Progenitor cell of endocrine pancreas (in vitro differentiated cells): Measurements from ENCODE around the gene IL26. TPM values are rescaled to one million over a fixed set of nuclear protein-coding genes. Genes with fewer than 3 reads are reported as not detected.

Experiments
- DNase-seq: peaks from one replicate; pipeline ENCODE4 v3.0.0; 2021; ENCODE audit warnings: low spot score; ENCODE audit not compliant: unreplicated experiment
- H3K27ac Mint-ChIP-seq: 2 replicates; pipeline ENCODE4 v1.8.0; 2021; ENCODE audit warnings: mild to moderate bottlenecking, moderate library complexity, mixed read lengths
- H3K27me3 Mint-ChIP-seq: 2 replicates; pipeline ENCODE4 v1.8.0; 2021; ENCODE audit warnings: mixed read lengths
- H3K36me3 Mint-ChIP-seq: 2 replicates; pipeline ENCODE4 v1.8.0; 2022; ENCODE audit warnings: mixed read lengths; ENCODE audit not compliant: insufficient read depth
- H3K4me1 Mint-ChIP-seq: 2 replicates; pipeline ENCODE4 v1.8.0; 2021; ENCODE audit warnings: low read depth, mixed read lengths
- H3K4me3 Mint-ChIP-seq: 2 replicates; pipeline ENCODE4 v1.8.0; 2021; ENCODE audit warnings: low read depth, mild to moderate bottlenecking, moderate library complexity, mixed read lengths
- H3K9me3 Mint-ChIP-seq: 2 replicates; pipeline ENCODE4 v1.8.0; 2021; ENCODE audit warnings: low read depth, mixed read lengths
- total RNA-seq: library from RNA; stranded (reverse); gene quantifications from 2 replicates; pipeline ENCODE4 v1.2.1, GENCODE V29; 2021
- TF ChIP-seq, protein P1 (sequence below): fragments of 200-600 bp; sonication (generic); IDR thresholded peaks from one replicate; pipeline ENCODE4 v1.5.0; 2021; ENCODE audit warnings: antibody characterized with exemption, mild to moderate bottlenecking; ENCODE audit not compliant: unreplicated experiment

Gene IL26
- total RNA-seq, 1 donor from 2014 or later, result not detected

DNA sequence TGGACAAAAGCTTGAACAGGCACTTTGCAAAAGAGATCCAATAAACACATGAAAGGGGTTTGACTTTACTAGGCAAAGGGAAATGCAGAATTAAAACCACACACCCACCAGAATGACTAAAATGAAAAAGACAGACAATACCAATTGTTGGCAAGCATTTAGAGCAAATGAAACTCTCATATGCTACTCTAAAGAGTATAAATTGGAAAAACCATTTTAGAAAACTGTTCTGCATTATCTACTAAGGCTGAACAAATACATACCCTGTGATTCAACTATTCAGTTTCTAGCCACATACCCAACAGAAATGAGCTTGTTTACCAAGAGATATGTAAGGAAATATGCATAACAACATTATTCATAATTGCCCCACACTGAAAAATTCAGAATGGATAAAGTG lies 36.3 kb upstream of the IL26 start:
- DNase-seq, result no peak
- Mint-ChIP-seq H3K4me1 (no peaks in the 10 kb centered on the region), H3K27ac (no peak overlapping the region), H3K36me3 (no peaks in the 10 kb centered on the region), H3K9me3 (no peaks in the 10 kb centered on the region), H3K27me3 (peaks cover 3% of the 10 kb centered on the region), H3K4me3 (no peak overlapping the region)
- TF ChIP-seq, protein P1, sequence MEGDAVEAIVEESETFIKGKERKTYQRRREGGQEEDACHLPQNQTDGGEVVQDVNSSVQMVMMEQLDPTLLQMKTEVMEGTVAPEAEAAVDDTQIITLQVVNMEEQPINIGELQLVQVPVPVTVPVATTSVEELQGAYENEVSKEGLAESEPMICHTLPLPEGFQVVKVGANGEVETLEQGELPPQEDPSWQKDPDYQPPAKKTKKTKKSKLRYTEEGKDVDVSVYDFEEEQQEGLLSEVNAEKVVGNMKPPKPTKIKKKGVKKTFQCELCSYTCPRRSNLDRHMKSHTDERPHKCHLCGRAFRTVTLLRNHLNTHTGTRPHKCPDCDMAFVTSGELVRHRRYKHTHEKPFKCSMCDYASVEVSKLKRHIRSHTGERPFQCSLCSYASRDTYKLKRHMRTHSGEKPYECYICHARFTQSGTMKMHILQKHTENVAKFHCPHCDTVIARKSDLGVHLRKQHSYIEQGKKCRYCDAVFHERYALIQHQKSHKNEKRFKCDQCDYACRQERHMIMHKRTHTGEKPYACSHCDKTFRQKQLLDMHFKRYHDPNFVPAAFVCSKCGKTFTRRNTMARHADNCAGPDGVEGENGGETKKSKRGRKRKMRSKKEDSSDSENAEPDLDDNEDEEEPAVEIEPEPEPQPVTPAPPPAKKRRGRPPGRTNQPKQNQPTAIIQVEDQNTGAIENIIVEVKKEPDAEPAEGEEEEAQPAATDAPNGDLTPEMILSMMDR, result no peak

DNA sequence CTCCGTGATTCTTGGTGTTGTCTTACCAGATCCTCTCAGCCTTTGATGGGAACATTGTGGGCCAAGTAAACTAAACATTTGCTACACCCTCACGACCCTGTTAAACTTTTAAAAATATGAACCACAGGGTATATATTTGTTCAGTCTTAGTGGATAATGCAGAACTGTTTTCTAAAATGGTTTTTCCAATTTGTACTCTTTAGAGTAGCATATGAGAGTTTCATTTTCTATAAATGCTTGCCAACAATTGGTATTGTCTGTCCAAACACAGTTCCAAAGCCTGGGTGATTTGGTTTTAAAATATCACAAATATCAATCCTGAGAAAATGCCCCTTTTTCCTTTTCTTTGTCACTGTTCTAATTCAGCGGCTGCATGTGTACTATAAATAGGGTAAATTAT lies 34.5 kb upstream of the IL26 start:
- Mint-ChIP-seq H3K27me3 (peaks cover 3% of the 10 kb centered on the region), H3K27ac (no peak overlapping the region), H3K9me3 (no peaks in the 10 kb centered on the region), H3K4me3 (no peak overlapping the region), H3K4me1 (no peaks in the 10 kb centered on the region), H3K36me3 (no peaks in the 10 kb centered on the region)
- TF ChIP-seq, protein P1, result no peak
- no peak for DNase-seq

DNA sequence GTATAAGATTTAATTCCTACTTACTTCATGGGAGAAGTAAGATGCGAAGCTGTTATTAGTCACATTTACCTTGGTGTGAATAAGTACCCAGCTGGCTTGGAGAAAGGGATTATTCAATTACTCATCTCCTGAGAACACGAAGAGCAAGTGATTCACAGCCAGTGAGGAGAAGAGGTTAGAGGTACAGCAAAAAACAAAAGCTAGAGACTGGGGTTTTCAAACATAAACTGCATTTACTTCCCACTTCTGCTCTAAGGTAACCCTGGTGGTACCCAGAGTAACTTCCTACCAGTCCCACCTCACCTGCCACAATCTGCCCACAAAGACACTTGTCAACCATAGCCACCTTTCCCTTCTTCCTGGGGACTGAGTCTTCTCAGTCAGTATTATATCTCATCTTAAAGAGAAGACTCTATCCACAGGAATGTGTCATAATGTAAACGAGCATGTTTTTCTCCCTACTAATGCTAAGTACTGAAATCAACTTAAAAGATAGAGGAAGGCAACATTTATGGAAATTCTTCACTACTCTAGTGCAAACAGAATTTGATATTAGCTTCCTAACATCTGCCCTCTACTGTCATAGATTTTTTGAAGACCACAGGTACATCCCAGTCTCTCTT lies 33.8 kb upstream of the IL26 start:
- no peak overlapping the region for H3K27ac Mint-ChIP-seq
- TF ChIP-seq, protein P1, result no peak
- H3K4me1 Mint-ChIP-seq, result no peaks in the 10 kb centered on the region
- peaks cover 3% of the 10 kb centered on the region for H3K27me3 Mint-ChIP-seq
- no peaks in the 10 kb centered on the region for H3K9me3 Mint-ChIP-seq
- no peak for DNase-seq
- H3K36me3 Mint-ChIP-seq, result no peaks in the 10 kb centered on the region
- no peak overlapping the region for H3K4me3 Mint-ChIP-seq

DNA sequence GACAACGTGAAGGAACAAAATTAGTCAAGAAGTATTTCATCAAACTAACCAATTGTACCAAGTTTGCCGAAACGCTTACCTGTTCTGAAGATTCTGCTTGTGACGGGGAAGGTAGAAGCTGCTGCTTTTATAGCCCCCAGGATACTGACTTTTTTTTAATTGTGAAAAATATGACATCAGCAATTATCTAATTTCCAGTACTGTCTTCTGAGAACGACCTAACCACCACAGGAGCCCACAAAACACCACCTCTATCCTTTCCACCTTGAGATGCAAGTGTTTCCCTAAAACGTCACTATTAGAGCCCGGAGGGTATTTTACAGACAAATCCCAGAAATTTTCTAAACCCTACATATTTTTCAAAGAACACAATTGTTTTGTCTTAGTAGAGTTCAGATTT lies 27.9 kb upstream of the IL26 start, which contains the start of gene IL22:
IL22 (minus strand) TSS at position 101 of the 400 bp plus-strand sequence. CDS start 156 bp downstream, outside the sequence.
- TF ChIP-seq, protein P1, result no peak
- H3K4me3 Mint-ChIP-seq, result no peak within 1 kb of the TSS
- H3K27ac Mint-ChIP-seq, result no peak within 1 kb of the TSS
- H3K4me1 Mint-ChIP-seq, result no peaks in the 10 kb centered on the region
- DNase-seq, result no peak
- H3K36me3 Mint-ChIP-seq, result no peaks in the 10 kb centered on the region
- peaks cover 11% of the 10 kb centered on the region for H3K27me3 Mint-ChIP-seq
- H3K9me3 Mint-ChIP-seq, result no peaks in the 10 kb centered on the region

DNA sequence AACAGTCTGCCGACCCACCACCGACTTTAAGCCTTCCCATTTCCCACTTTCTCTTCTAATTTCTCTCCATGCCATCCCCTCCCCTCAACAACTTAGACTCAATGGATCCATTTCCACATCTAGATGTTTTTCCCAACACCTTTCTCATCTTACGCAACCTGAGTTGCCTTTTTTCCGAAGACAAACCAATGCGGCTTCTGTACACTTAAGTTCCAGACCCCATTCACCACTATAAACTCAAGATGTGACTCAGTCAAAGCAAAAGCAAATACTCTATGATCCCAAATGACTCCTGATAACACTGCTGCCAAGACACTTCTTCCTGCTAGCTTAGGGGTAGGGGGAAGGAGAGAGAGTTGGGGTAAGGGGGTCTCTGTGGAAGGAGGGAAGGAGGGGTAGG lies 26.5 kb upstream of the IL26 start:
- no peak overlapping the region for H3K27ac Mint-ChIP-seq
- no peak for DNase-seq
- H3K4me1 Mint-ChIP-seq, result no peaks in the 10 kb centered on the region
- TF ChIP-seq, protein P1, result no peak
- H3K27me3 Mint-ChIP-seq, result peaks cover 11% of the 10 kb centered on the region
- peaks cover 5% of the 10 kb centered on the region for H3K9me3 Mint-ChIP-seq
- peaks cover 4% of the 10 kb centered on the region for H3K36me3 Mint-ChIP-seq
- no peak overlapping the region for H3K4me3 Mint-ChIP-seq
